ENCODE data around the gene OAS2. TPM values are rescaled to one million over a fixed set of nuclear protein-coding genes. Genes with fewer than 3 reads are reported as not detected.

OAS2 gene
- total and polyA plus RNA-seq, 2 donors (not counting 1 experiment from before 2014, with no cell fraction given), result 31.6 to 59.3 TPM

DNA sequence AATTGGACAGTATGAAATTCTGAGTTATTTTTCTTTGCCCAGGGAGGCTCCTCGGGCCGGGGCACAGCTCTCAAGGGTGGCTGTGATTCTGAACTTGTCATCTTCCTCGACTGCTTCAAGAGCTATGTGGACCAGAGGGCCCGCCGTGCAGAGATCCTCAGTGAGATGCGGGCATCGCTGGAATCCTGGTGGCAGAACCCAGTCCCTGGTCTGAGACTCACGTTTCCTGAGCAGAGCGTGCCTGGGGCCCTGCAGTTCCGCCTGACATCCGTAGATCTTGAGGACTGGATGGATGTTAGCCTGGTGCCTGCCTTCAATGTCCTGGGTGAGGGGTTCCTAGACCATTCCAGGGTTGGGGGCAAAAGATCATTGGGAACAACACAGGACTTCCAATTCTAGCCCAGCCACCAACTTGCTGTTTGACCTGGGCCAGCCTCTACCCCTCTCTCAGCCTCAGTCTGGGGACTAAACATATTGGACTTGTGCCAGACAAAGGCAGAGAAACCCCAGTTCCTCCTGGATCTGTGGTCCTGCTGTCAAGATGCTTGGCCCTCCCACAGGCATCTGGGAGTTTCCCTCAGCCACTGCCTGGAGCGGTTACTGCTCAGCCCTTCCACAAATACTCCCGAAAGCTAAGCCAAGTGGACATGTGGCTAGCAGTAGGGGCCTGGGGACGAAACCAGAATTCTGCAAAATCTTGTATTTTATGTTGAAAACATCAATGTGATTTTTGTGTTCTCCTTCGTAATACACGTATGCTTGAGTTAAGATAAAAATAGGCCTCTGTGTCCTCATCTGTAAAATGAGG is 36.6 kb upstream of the OAS2 start:
- Histone ChIP-seq H3K9ac (ENCODE audit: low read length) (no peak overlapping the region), H3K27me3 (replicated peaks in 1 of 4; ENCODE audit: control extremely low read depth in 1 of 4, control insufficient read depth in 3 of 4, insufficient read depth in 4 of 4, low read length in 3 of 4) (no peaks in the 10 kb centered on the region), H3K9me3 (ENCODE audit: control extremely low read depth in 1 of 3, control insufficient read depth in 2 of 3, insufficient read depth in 1 of 3, low read length in 2 of 3) (no peaks in the 10 kb centered on the region), H3K4me3 (ENCODE audit: control extremely low read depth in 1 of 5, extremely low read depth in 1 of 5, insufficient read depth in 1 of 5, low read depth in 2 of 5, low read length in 4 of 5) (no peak overlapping the region), H3K4me2 (replicated peaks; ENCODE audit: low read depth, low read length, poor library complexity, severe bottlenecking) (no peak overlapping the region), H3K36me3 (replicated peaks in 1 of 2; ENCODE audit: control extremely low read depth in 1 of 2, control insufficient read depth in 1 of 2, extremely low read depth in 1 of 2, insufficient read depth in 2 of 2, low read length in 1 of 2) (peaks cover 0 to 13% of the 10 kb centered on the region in 2 experiments), H3K79me2 (ENCODE audit: control insufficient read depth, insufficient read depth, low read length) (peaks cover 15% of the 10 kb centered on the region), H3K4me1 (ENCODE audit: control insufficient read depth in 2 of 2, insufficient read depth in 2 of 2, low read length in 2 of 2) (peaks cover 25 to 26% of the 10 kb centered on the region in 2 donors), H4K20me1 (ENCODE audit: control insufficient read depth, insufficient read depth, low read length, poor library complexity, severe bottlenecking) (no peaks in the 10 kb centered on the region), H3K27ac (ENCODE audit: low read length in 2 of 2) (no peak overlapping the region), H2AFZ (ENCODE audit: insufficient read depth, low read depth, low read length, poor library complexity, severe bottlenecking) (no peak overlapping the region)
- POLR2A ChIA-PET, result interaction anchor here (0.7 kb wide), 1 partner anchor 10 kb away, joined by 3 read pairs; no protein-coding TSS in a partner anchor
- DNase-seq (no peak), ATAC-seq (ENCODE audit: low read depth) (no peak)
- Mint-ChIP-seq H3K27ac (no peak overlapping the region), H3K9me3 (ENCODE audit: insufficient read depth) (no peaks in the 10 kb centered on the region), H3K27me3 (no peaks in the 10 kb centered on the region), H3K4me1 (peaks cover 26% of the 10 kb centered on the region), H3K4me3 (no peak overlapping the region)
- 97% methylated on average over 11 of the region's 16 CpGs for WGBS (ENCODE audit: insufficient coverage)
- CTCF ChIA-PET, result interaction anchor here (1.0 to 2.4 kb wide), 4 partner anchors 11 to 52 kb away, joined by 4 to 10 read pairs (median 4); partner anchors contain the start of gene OAS1
- intact Hi-C loops (cut with micrococcal nuclease), result loop anchor here (2.0 kb wide), 1 partner anchor 17 kb away; no protein-coding TSS in a partner anchor
- no peak for TF ChIP-seq EZH2 (IDR thresholded peaks at IDR 0.05; ENCODE audit: borderline replicate concordance, insufficient read depth, low read depth, low read length, poor library complexity, severe bottlenecking)
- TF ChIP-seq, protein P1, sequence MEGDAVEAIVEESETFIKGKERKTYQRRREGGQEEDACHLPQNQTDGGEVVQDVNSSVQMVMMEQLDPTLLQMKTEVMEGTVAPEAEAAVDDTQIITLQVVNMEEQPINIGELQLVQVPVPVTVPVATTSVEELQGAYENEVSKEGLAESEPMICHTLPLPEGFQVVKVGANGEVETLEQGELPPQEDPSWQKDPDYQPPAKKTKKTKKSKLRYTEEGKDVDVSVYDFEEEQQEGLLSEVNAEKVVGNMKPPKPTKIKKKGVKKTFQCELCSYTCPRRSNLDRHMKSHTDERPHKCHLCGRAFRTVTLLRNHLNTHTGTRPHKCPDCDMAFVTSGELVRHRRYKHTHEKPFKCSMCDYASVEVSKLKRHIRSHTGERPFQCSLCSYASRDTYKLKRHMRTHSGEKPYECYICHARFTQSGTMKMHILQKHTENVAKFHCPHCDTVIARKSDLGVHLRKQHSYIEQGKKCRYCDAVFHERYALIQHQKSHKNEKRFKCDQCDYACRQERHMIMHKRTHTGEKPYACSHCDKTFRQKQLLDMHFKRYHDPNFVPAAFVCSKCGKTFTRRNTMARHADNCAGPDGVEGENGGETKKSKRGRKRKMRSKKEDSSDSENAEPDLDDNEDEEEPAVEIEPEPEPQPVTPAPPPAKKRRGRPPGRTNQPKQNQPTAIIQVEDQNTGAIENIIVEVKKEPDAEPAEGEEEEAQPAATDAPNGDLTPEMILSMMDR (IDR thresholded peaks at IDR 0.05), result no peak

DNA sequence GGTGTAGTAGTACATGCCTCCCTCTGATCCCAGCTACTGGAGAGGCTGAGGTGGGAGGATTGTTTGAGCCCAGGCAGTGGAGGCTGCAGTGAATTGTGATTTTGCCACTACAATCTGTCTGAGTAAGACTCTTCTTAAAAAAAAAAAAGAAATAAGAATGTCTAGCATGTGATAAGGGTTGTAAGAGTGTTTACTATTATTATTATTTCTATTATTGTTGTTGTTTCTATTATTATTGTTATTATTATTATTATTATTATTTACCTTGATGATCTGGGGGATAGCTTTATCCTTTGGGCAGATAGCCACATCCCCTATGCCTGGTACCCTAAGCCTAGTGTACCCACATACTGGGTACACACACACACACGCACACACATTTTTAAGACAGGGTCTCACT is 35.7 kb upstream of the OAS2 start:
- DNase-seq (no peak), ATAC-seq (ENCODE audit: low read depth) (no peak)
- no peaks in the 10 kb centered on the region for H4K20me1 ChIP-seq (ENCODE audit: control insufficient read depth, insufficient read depth, low read length, poor library complexity, severe bottlenecking)
- H2AFZ ChIP-seq (ENCODE audit: insufficient read depth, low read depth, low read length, poor library complexity, severe bottlenecking), result no peak overlapping the region
- intact Hi-C loops (cut with micrococcal nuclease), result no loop called here
- Mint-ChIP-seq H3K4me1 (peaks cover 24% of the 10 kb centered on the region), H3K9me3 (ENCODE audit: insufficient read depth) (peaks cover 4% of the 10 kb centered on the region), H3K4me3 (no peak overlapping the region), H3K27ac (no peak overlapping the region), H3K27me3 (no peaks in the 10 kb centered on the region)
- ChIA-PET POLR2A (interaction anchor here (0.5 kb wide), 1 partner anchor 161 kb away, joined by 4 read pairs; no protein-coding TSS in a partner anchor), CTCF (interaction anchor here (0.6 to 2.4 kb wide), 3 partner anchors 42 to 229 kb away, joined by 3 to 10 read pairs (median 4); no protein-coding TSS in a partner anchor)
- no peak overlapping the region for H3K4me2 ChIP-seq (replicated peaks; ENCODE audit: low read depth, low read length, poor library complexity, severe bottlenecking)
- no peak overlapping the region for H3K4me3 ChIP-seq (ENCODE audit: control extremely low read depth in 1 of 5, extremely low read depth in 1 of 5, insufficient read depth in 1 of 5, low read depth in 2 of 5, low read length in 4 of 5)
- H3K36me3 ChIP-seq (replicated peaks in 1 of 2; ENCODE audit: control extremely low read depth in 1 of 2, control insufficient read depth in 1 of 2, extremely low read depth in 1 of 2, insufficient read depth in 2 of 2, low read length in 1 of 2), result peaks cover 0 to 13% of the 10 kb centered on the region in 2 experiments
- H3K4me1 ChIP-seq (ENCODE audit: control insufficient read depth in 2 of 2, insufficient read depth in 2 of 2, low read length in 2 of 2), result peaks cover 25 to 26% of the 10 kb centered on the region in 2 donors
- no peaks in the 10 kb centered on the region for H3K9me3 ChIP-seq (ENCODE audit: control extremely low read depth in 1 of 3, control insufficient read depth in 2 of 3, insufficient read depth in 1 of 3, low read length in 2 of 3)
- no peaks in the 10 kb centered on the region for H3K27me3 ChIP-seq (replicated peaks in 1 of 4; ENCODE audit: control extremely low read depth in 1 of 4, control insufficient read depth in 3 of 4, insufficient read depth in 4 of 4, low read length in 3 of 4)
- H3K79me2 ChIP-seq (ENCODE audit: control insufficient read depth, insufficient read depth, low read length), result peaks cover 15% of the 10 kb centered on the region
- no peak overlapping the region for H3K27ac ChIP-seq (ENCODE audit: low read length in 2 of 2)
- no CpG with 5 or more reads among the region's 1 CpG for WGBS (ENCODE audit: insufficient coverage)
- TF ChIP-seq, protein P1 (IDR thresholded peaks at IDR 0.05), result no peak
- no peak for TF ChIP-seq EZH2 (IDR thresholded peaks at IDR 0.05; ENCODE audit: borderline replicate concordance, insufficient read depth, low read depth, low read length, poor library complexity, severe bottlenecking)
- H3K9ac ChIP-seq (ENCODE audit: low read length), result no peak overlapping the region
